HFFc6 (cell line): Measurements from ENCODE around the gene NUDT22. TPM values are rescaled to one million over a fixed set of nuclear protein-coding genes. Genes with fewer than 3 reads are reported as not detected.

Experiments
- DNase-seq: peaks from one replicate; pipeline ENCODE4 v3.0.0-alpha.2; 2018
- H3K27ac Mint-ChIP-seq: 2 replicates; pipeline ENCODE4 v1.8.0; 2020; ENCODE audit warnings: mild to moderate bottlenecking, mixed read lengths
- H3K27me3 Mint-ChIP-seq: 2 replicates; pipeline ENCODE4 v1.8.0; 2021; ENCODE audit warnings: mild to moderate bottlenecking, moderate library complexity, mixed read lengths; ENCODE audit not compliant: insufficient read depth
- H3K36me3 Mint-ChIP-seq: 2 replicates; pipeline ENCODE4 v1.8.0; 2021; ENCODE audit warnings: low read depth, mixed read lengths
- H3K4me1 Mint-ChIP-seq: 2 replicates; pipeline ENCODE4 v1.8.0; 2020; ENCODE audit warnings: low read depth, mixed read lengths
- H3K4me3 Mint-ChIP-seq: 2 replicates; pipeline ENCODE4 v1.8.0; 2020; ENCODE audit warnings: mild to moderate bottlenecking, moderate library complexity, mixed read lengths
- H3K9me3 Mint-ChIP-seq: 2 replicates; pipeline ENCODE4 v1.8.0; 2020; ENCODE audit warnings: mild to moderate bottlenecking, mixed read lengths
- CTCF ChIP-seq: fragments of 200-600 bp; sonication (generic); IDR thresholded peaks from 2 replicates; pipeline ENCODE4 v1.5.0; 2021; ENCODE audit warnings: antibody characterized with exemption, mild to moderate bottlenecking
- total RNA-seq, 6 experiments: library from RNA; stranded (reverse); fragmentation: NEBNext Ultra II Directional; extraction: Animal tissue kit (Norgen Biotek cat#: 25700); gene quantifications; 2 replicates in 1 of 6; 3 replicates in 5 of 6; pipeline ENCODE4 v1.2.3, GENCODE V29; 2021

NUDT22 gene
- total RNA-seq, 6 experiments from 2014 or later, result 46.6 to 57.7 (median 53.7) TPM

GRCh38 chr11:64220271-64220670, 5.8 kb upstream of the NUDT22 start:
- H3K36me3 Mint-ChIP-seq, result peaks cover under 1% of the 10 kb centered on the region
- no peaks in the 10 kb centered on the region for H3K9me3 Mint-ChIP-seq
- no peak overlapping the region for H3K27ac Mint-ChIP-seq
- H3K4me3 Mint-ChIP-seq, result no peak overlapping the region
- peaks cover 16% of the 10 kb centered on the region for H3K4me1 Mint-ChIP-seq
- TF ChIP-seq CTCF, result no peak
- no peaks in the 10 kb centered on the region; the same call in 1 of the 2 replicates for H3K27me3 Mint-ChIP-seq
- DNase-seq, result no peak

DNA sequence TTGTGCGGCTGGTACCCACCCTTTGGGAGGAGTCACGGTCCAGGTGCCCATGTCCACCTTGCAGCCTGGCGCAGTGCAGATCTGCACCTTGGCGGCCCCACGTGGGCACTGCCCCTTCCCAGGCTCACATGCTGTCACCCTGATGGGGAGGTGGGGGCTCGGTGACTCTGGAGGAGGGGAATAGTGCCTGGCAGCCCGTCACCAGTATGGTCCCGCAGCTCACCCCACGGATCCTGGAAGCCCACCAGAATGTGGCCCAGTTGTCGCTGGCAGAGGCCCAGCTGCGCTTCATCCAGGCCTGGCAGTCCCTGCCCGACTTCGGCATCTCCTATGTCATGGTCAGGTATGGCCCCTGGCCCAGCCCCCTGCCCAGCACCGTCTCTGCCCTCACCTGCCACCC, 5.3 kb upstream of the NUDT22 start:
- H3K36me3 Mint-ChIP-seq, result no peaks in the 10 kb centered on the region; the same call in 1 of the 2 replicates
- TF ChIP-seq CTCF, result no peak
- H3K4me1 Mint-ChIP-seq, result peaks cover 13% of the 10 kb centered on the region
- no peak for DNase-seq
- H3K27ac Mint-ChIP-seq, result no peak overlapping the region
- H3K27me3 Mint-ChIP-seq, result no peaks in the 10 kb centered on the region; the same call in 1 of the 2 replicates
- no peaks in the 10 kb centered on the region for H3K9me3 Mint-ChIP-seq
- H3K4me3 Mint-ChIP-seq, result no peak overlapping the region

DNA sequence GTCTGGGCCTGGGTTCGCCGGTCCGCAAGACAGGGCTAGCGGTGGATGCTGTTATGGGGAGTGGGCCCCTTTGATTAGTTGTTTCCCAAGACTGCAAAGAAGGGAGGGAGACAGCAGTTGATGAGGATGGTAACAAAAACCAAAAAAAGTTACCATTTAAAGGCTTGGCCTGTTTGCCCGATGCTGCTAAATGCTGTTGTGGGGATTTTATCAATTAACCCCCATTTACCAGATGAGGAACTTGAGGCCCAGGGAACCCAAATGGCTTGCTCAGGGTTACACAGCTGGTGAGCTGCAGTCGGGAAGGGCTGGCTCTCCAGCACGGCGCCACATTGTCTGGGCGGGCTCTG, 3.4 kb upstream of the NUDT22 start:
- no peak overlapping the region for H3K27ac Mint-ChIP-seq
- no peak for DNase-seq
- H3K27me3 Mint-ChIP-seq, result no peaks in the 10 kb centered on the region; the same call in 1 of the 2 replicates
- H3K36me3 Mint-ChIP-seq, result no peaks in the 10 kb centered on the region; the same call in 1 of the 2 replicates
- H3K4me3 Mint-ChIP-seq, result no peak overlapping the region
- TF ChIP-seq CTCF, result no peak
- H3K4me1 Mint-ChIP-seq, result peaks cover 23% of the 10 kb centered on the region
- H3K9me3 Mint-ChIP-seq, result no peaks in the 10 kb centered on the region

DNA sequence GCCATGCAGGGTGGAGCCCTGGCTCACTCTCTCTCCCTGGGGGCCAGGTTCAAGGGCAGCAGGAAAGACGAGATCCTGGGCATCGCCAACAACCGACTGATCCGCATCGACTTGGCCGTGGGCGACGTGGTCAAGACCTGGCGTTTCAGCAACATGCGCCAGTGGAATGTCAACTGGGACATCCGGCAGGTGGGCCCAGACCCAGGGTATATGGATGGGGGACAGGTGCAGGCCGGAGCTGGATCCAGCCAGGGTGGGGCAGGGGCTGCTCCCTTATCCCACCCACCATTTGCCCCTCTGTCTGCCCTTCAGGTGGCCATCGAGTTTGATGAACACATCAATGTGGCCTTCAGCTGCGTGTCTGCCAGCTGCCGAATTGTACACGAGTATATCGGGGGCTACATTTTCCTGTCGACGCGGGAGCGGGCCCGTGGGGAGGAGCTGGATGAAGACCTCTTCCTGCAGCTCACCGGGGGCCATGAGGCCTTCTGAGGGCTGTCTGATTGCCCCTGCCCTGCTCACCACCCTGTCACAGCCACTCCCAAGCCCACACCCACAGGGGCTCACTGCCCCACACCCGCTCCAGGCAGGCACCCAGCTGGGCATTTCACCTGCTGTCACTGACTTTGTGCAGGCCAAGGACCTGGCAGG, 2.9 kb upstream of the NUDT22 start:
- no peak for DNase-seq
- peaks cover 25% of the 10 kb centered on the region for H3K4me1 Mint-ChIP-seq
- no peaks in the 10 kb centered on the region; the same call in 1 of the 2 replicates for H3K36me3 Mint-ChIP-seq
- H3K27me3 Mint-ChIP-seq, result no peaks in the 10 kb centered on the region; the same call in 1 of the 2 replicates
- H3K4me3 Mint-ChIP-seq, result no peak overlapping the region
- no peaks in the 10 kb centered on the region for H3K9me3 Mint-ChIP-seq
- no peak for TF ChIP-seq CTCF
- no peak overlapping the region for H3K27ac Mint-ChIP-seq

DNA sequence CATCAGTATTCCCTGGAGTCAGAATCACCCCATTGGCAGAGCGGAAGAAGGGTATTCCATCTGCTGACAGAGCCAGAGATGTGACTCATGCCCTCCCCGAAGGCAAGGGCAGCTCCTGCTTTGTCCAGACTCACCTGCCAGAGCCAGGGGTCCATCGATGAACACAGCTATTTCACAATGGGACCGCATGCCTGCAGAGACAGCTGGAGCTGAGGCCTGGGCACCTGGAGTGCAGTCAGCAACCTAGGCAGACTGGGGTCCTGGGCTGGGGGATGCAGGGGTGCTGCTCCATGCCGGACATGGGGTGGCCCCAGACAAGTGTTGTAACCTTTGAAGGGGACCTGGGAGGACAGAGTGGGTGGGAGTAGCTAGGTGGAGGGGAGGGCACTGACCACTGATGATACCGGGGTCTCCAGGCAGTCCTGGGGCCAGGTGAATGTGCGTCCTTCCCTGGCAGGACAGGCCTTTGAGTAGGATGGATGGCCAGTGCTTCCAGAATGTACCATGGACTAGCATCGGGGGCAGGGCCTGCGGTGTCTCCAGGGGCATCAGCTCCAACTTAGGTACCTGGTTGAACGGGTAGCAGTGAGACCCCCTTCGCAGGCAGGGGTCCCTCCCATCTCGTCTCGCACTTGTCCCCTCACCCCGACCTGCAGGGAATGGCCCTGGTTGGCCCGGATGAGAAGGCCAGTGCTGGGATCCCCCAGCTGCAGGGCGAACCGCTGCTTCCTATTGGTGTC, 1.8 kb upstream of the NUDT22 start:
- no peak overlapping the region; the same call in 1 of the 2 replicates for H3K4me3 Mint-ChIP-seq
- H3K36me3 Mint-ChIP-seq, result no peaks in the 10 kb centered on the region; the same call in 1 of the 2 replicates
- no peak for DNase-seq
- no peaks in the 10 kb centered on the region; the same call in 1 of the 2 replicates for H3K27me3 Mint-ChIP-seq
- H3K4me1 Mint-ChIP-seq, result peaks cover 25% of the 10 kb centered on the region
- TF ChIP-seq CTCF, result no peak
- H3K27ac Mint-ChIP-seq, result no peak overlapping the region
- H3K9me3 Mint-ChIP-seq, result no peaks in the 10 kb centered on the region
